Gastroesophageal sphincter (tissue), 4 donors: Measurements from ENCODE around the gene R3HCC1L. TPM values are rescaled to one million over a fixed set of nuclear protein-coding genes. Genes with fewer than 3 reads are reported as not detected.

Experiments
- ATAC-seq: fragments of 150-250 bp; one replicate; pipeline ENCODE4 v1.9.1; 2016; ENCODE audit warnings: mild to moderate bottlenecking, moderate library complexity
- H3K27ac ChIP-seq, 4 donors: fragments of 200-600 bp; sonication (generic) in 3 of 4; 1 replicate in 3 of 4; 2 replicates in 1 of 4; pipeline ENCODE4 v1.5.1; 2016 to 2019
- H3K27me3 ChIP-seq: fragments of 200-600 bp; sonication (generic); one replicate; pipeline ENCODE4 v1.5.1; 2019
- H3K36me3 ChIP-seq, 2 donors: fragments of 200-600 bp; sonication (generic); one replicate each; pipeline ENCODE4 v1.5.1; 2019; ENCODE audit warnings: control low read depth in 1 of 2
- H3K4me1 ChIP-seq, 3 donors: fragments of 200-600 bp; sonication (generic); 1 replicate in 2 of 3; 2 replicates in 1 of 3; pipeline ENCODE4 v1.5.1; 2016 to 2019; ENCODE audit warnings: control low read depth in 2 of 3
- H3K4me3 ChIP-seq, 2 donors: fragments of 200-600 bp; sonication (generic); one replicate each; pipeline ENCODE4 v1.5.1; 2019; ENCODE audit warnings: mild to moderate bottlenecking in 1 of 2, moderate library complexity in 1 of 2
- H3K9me3 ChIP-seq, 3 donors: fragments of 200-600 bp; sonication (generic); one replicate each; pipeline ENCODE4 v1.5.1; 2017 to 2019; ENCODE audit warnings: control low read depth in 2 of 3
- EP300 ChIP-seq: sonication (generic); formaldehyde crosslinking; IDR thresholded peaks from one replicate; pipeline ENCODE4 v1.6.1; 2017; ENCODE audit warnings: antibody characterized with exemption, mild to moderate bottlenecking
- POLR2A ChIP-seq, 2 donors: fragments of 450-650 bp; IDR thresholded peaks; one replicate each; pipeline ENCODE4 v1.6.1; 2017; ENCODE audit warnings: antibody characterized with exemption in 2 of 2, mild to moderate bottlenecking in 2 of 2, moderate library complexity in 1 of 2
- POLR2AphosphoS5 ChIP-seq: sonication (generic); formaldehyde crosslinking; IDR thresholded peaks from one replicate; pipeline ENCODE4 v1.6.1; 2017; ENCODE audit warnings: antibody characterized with exemption
- WGBS, 2 donors: methylation state at CpG; one replicate each; pipeline ENCODE4 v1.1.5; 2018; ENCODE audit warnings: low coverage in 1 of 2; 5-methylcytosine and 5-hydroxymethylcytosine counted together
- total RNA-seq, 4 donors: library from RNA; depleted of rRNA; stranded (reverse); fragments of >200 nt; gene quantifications; one replicate each; pipeline ENCODE4 v1.1.0, GENCODE V29; 2016
- TF ChIP-seq, protein P1 (sequence below), 4 experiments: fragments of 200-600 bp in 2 of 4; fragments of 450-650 bp in 2 of 4; sonication (generic) in 1 of 4; IDR thresholded peaks; one replicate each; pipeline ENCODE4 v1.5.1; 2017 to 2019; ENCODE audit warnings: antibody characterized with exemption in 4 of 4, mild to moderate bottlenecking in 2 of 4, moderate library complexity in 2 of 4

The R3HCC1L gene
- total RNA-seq, 4 donors from 2014 or later, result 9.0 to 15.4 (median 13.7) TPM

DNA sequence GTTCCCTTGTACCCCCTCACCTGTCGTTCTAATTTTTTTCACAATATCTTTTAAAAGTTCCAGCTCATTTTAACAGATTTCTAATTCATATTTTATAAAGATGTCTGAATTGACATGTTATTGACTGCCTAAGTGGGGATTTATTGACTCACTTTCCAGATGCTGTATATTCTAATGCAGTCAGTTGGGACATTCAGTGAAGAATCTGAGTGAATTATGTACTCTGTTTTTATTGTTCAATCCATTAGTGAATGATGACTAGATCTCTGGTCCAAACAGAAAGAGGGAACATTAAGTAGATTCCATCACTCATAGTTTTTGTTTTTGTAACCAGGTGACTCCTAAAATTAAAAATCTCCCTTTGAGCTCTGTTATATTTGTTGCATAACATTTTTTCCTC, 79.3 kb downstream of the R3HCC1L start:
- Histone ChIP-seq H3K27me3 (no peaks in the 10 kb centered on the region), H3K36me3 (peaks cover 0 to 9% of the 10 kb centered on the region in 2 donors), H3K27ac (no peak overlapping the region), H3K4me3 (no peak overlapping the region), H3K4me1 (peaks cover 0 to 14% (median 0%) of the 10 kb centered on the region in 3 donors), H3K9me3 (peaks cover 0 to 5% (median 0%) of the 10 kb centered on the region in 3 donors)
- ATAC-seq, result no peak
- 92 to 94% methylated on average over 1 of the region's 1 CpG for WGBS, 2 donors
- TF ChIP-seq EP300 (no peak), POLR2A (IDR thresholded peaks at IDR 0.05) (no peak), POLR2AphosphoS5 (no peak)
- TF ChIP-seq, protein P1, sequence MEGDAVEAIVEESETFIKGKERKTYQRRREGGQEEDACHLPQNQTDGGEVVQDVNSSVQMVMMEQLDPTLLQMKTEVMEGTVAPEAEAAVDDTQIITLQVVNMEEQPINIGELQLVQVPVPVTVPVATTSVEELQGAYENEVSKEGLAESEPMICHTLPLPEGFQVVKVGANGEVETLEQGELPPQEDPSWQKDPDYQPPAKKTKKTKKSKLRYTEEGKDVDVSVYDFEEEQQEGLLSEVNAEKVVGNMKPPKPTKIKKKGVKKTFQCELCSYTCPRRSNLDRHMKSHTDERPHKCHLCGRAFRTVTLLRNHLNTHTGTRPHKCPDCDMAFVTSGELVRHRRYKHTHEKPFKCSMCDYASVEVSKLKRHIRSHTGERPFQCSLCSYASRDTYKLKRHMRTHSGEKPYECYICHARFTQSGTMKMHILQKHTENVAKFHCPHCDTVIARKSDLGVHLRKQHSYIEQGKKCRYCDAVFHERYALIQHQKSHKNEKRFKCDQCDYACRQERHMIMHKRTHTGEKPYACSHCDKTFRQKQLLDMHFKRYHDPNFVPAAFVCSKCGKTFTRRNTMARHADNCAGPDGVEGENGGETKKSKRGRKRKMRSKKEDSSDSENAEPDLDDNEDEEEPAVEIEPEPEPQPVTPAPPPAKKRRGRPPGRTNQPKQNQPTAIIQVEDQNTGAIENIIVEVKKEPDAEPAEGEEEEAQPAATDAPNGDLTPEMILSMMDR (IDR thresholded peaks at IDR 0.05), result no peak

DNA sequence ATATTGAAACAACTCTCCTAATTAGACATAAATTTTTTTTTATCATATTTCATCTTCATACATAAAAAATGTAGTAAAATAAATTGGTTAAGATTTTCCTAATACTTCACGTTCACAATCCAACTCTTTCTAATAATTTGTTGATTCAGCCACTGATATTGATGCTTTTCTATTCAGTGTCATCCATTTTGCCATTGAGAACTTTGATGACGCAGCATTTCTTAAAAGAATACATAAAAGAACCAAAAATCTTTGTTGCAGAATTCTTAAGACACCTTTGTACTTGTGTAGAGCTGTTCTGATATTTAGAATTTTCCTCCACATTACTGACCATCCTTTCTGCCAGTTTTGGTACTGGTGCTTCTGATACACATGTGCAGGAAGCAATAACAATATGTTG, 80.9 kb downstream of the R3HCC1L start:
- H3K4me3 ChIP-seq, result no peak overlapping the region
- TF ChIP-seq POLR2A (IDR thresholded peaks at IDR 0.05) (no peak), POLR2AphosphoS5 (no peak)
- no peak for ATAC-seq

DNA sequence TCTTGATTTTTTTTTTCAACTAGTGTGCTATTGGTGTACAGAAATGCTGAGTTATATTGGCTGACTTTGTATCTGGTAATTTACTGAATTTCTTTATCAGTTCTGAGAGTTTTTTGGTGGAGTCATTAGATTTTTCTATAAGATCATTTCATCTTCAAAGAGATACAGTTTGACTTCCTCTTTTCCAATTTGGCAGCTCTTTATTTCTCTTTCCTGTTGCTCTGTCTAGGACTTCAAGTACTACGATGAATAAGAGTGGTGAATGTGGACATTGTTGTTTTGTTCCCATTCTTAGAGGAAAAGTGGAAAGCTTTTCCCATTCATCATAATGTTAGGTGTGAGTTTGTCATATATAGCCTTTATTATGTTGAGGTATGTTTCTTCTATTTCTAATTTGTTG, 83.3 kb downstream of the R3HCC1L start:
- WGBS, 2 donors, result 77 to 83% methylated on average over 1 of the region's 1 CpG
- Histone ChIP-seq H3K4me1 (peaks cover 0 to 3% (median 0%) of the 10 kb centered on the region in 3 donors), H3K36me3 (no peaks in the 10 kb centered on the region), H3K27me3 (no peaks in the 10 kb centered on the region), H3K9me3 (peaks cover 0 to 19% (median 4%) of the 10 kb centered on the region in 3 donors), H3K4me3 (no peak overlapping the region), H3K27ac (no peak overlapping the region)
- TF ChIP-seq POLR2AphosphoS5 (no peak), EP300 (no peak), POLR2A (IDR thresholded peaks at IDR 0.05) (no peak)
- TF ChIP-seq, protein P1 (IDR thresholded peaks at IDR 0.05), result no peak
- no peak for ATAC-seq

More for the DNA sequence above, 80.9 kb downstream of the R3HCC1L start:
- Histone ChIP-seq H3K27ac (no peak overlapping the region), H3K4me1 (peaks cover 0 to 14% (median 0%) of the 10 kb centered on the region in 3 donors), H3K36me3 (no peaks in the 10 kb centered on the region), H3K27me3 (no peaks in the 10 kb centered on the region), H3K9me3 (peaks cover 0 to 19% (median 4%) of the 10 kb centered on the region in 3 donors)
- WGBS, 2 donors, result 93 to 96% methylated on average over 2 of the region's 2 CpGs

DNA sequence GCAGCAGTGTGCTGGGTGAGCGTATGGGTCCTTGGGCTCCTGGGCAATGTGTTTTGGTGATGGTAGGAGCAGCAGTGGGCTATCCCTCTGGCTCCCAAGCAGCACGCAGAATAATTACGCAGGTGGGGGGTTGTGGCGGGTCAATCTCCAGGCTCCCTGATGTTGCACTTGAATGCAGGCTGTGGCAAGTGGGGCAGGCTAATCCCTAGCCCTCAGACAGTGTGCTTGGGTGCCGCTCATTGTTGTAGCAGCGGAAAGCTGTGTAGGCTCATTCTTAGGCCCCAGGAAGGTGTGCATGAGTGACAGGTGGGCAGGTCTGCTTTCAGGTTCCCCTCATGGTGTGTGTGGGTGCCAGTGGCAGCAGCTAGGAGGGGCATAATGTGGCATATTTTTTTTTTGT, 89.4 kb downstream of the R3HCC1L start:
- Histone ChIP-seq H3K4me1 (peaks cover 0 to 15% (median 0%) of the 10 kb centered on the region in 3 donors), H3K27me3 (no peaks in the 10 kb centered on the region), H3K4me3 (no peak overlapping the region), H3K36me3 (no peaks in the 10 kb centered on the region), H3K27ac (no peak overlapping the region), H3K9me3 (peaks cover 0 to 12% (median 4%) of the 10 kb centered on the region in 3 donors)
- TF ChIP-seq, protein P1 (IDR thresholded peaks at IDR 0.05), result no peak
- no peak for TF ChIP-seq POLR2A (IDR thresholded peaks at IDR 0.05)
- TF ChIP-seq EP300, result no peak
- TF ChIP-seq POLR2AphosphoS5, result no peak
- ATAC-seq, result no peak
- 87% methylated on average over 3 of the region's 6 CpGs; no CpG with 5 or more reads in 1 of the 2 donors for WGBS, 2 donors

DNA sequence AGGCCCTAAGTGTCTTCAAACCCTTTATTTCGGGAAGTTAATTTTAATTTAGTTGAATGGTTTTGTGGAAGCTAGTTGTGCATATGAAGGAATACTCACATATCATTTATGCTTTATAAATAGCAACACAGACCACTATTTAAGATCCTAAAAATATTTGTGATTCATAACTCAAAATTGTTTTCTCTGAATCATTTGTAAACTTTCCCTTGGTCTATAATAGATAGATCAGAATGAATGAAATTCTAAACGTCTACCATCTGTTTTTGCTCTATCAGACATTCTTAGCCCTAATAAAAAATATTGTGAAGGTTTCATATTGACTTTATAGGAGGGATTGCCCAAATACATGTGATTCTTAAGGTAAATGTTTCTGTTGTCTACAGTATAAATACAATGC, 90.1 kb downstream of the R3HCC1L start:
- H3K27ac ChIP-seq, result no peak overlapping the region
- H3K9me3 ChIP-seq, result peaks cover 0 to 6% (median 3%) of the 10 kb centered on the region in 3 donors
- ATAC-seq, result no peak
- H3K4me1 ChIP-seq, result peaks cover 0 to 15% (median 0%) of the 10 kb centered on the region in 3 donors
- no peaks in the 10 kb centered on the region for H3K27me3 ChIP-seq
- WGBS, 2 donors, result 58 to 60% methylated on average over 2 of the region's 2 CpGs
- H3K4me3 ChIP-seq, result no peak overlapping the region
- no peaks in the 10 kb centered on the region for H3K36me3 ChIP-seq
- TF ChIP-seq POLR2A (IDR thresholded peaks at IDR 0.05) (no peak), EP300 (no peak), POLR2AphosphoS5 (no peak)
- TF ChIP-seq, protein P1 (IDR thresholded peaks at IDR 0.05), result no peak
